ENCODE measurements around the gene USP4.

GRCh38 chr3:49386056-49386756 lies 46.4 kb upstream of the USP4 start:
- TF ChIP-seq, protein P1, sequence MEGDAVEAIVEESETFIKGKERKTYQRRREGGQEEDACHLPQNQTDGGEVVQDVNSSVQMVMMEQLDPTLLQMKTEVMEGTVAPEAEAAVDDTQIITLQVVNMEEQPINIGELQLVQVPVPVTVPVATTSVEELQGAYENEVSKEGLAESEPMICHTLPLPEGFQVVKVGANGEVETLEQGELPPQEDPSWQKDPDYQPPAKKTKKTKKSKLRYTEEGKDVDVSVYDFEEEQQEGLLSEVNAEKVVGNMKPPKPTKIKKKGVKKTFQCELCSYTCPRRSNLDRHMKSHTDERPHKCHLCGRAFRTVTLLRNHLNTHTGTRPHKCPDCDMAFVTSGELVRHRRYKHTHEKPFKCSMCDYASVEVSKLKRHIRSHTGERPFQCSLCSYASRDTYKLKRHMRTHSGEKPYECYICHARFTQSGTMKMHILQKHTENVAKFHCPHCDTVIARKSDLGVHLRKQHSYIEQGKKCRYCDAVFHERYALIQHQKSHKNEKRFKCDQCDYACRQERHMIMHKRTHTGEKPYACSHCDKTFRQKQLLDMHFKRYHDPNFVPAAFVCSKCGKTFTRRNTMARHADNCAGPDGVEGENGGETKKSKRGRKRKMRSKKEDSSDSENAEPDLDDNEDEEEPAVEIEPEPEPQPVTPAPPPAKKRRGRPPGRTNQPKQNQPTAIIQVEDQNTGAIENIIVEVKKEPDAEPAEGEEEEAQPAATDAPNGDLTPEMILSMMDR (IDR thresholded peaks at IDR 0.05; ENCODE audit: low read depth, low read length, poor library complexity, severe bottlenecking): no peak
- TF ChIP-seq EZH2phosphoT487 (IDR thresholded peaks at IDR 0.05; ENCODE audit: borderline replicate concordance, low read length): no peak
